Tongue (tissue), 2 donors: ENCODE measurements around the gene POLA2. TPM values are rescaled to one million over a fixed set of nuclear protein-coding genes. Genes with fewer than 3 reads are reported as not detected.
A peak's percentile ranks its signal among the peaks of the same experiment; 100 is the strongest.

ENCODE experiments used
- DNase-seq: peaks from one replicate; pipeline ENCODE4 v3.0.0-alpha.2; 2015
- total RNA-seq: library from RNA; depleted of rRNA; stranded (reverse); fragments of >200 nt; gene quantifications from one replicate; pipeline ENCODE4 v1.2.3, GENCODE V29; 2014

Gene POLA2
- total RNA-seq, 1 donor from 2014 or later, result 10.3 TPM

- DNase-seq, result no peak
Observed at GRCh38 chr11:65286686-65287085, 24.9 kb downstream of the POLA2 start.

- no peak for DNase-seq
Observed at GRCh38 chr11:65287601-65288000, 25.8 kb downstream of the POLA2 start.

- DNase-seq, result peak; percentile 93
Observed at GRCh38 chr11:65288706-65289536, 27.2 kb downstream of the POLA2 start.

- DNase-seq, result peak; percentile 96
Observed at GRCh38 chr11:65290448-65291165, 28.8 kb downstream of the POLA2 start.

- peak; percentile 12 for DNase-seq
Observed at GRCh38 chr11:65291613-65292012, 29.9 kb downstream of the POLA2 start.

- DNase-seq, result no peak
Observed at GRCh38 chr11:65292890-65293289, 31.1 kb downstream of the POLA2 start.

- DNase-seq, result peak; percentile 94
Observed at GRCh38 chr11:65293909-65294381, 32.2 kb downstream of the POLA2 start.

GRCh38 chr11:65295001-65295400 lies 33.2 kb downstream of the POLA2 start:
- peak; percentile 47 for DNase-seq

GRCh38 chr11:65295571-65296341 lies 34.0 kb downstream of the POLA2 start:
- no peak for DNase-seq

GRCh38 chr11:65297026-65297672 lies 35.4 kb downstream of the POLA2 start:
- DNase-seq, result peak; percentile 54

- DNase-seq, result peak; percentile 96
Observed at GRCh38 chr11:65298131-65298535, 36.4 kb downstream of the POLA2 start.

- peak; percentile 88 for DNase-seq
Observed at GRCh38 chr11:65298655-65299179, 37.0 kb downstream of the POLA2 start.

GRCh38 chr11:65300621-65301275 lies 39.0 kb downstream of the POLA2 start:
- DNase-seq, result peak; percentile 67

GRCh38 chr11:65301491-65302329 lies 39.9 kb downstream of the POLA2 start:
- DNase-seq, result peak; percentile 92

GRCh38 chr11:65303555-65303954 lies 41.8 kb downstream of the POLA2 start:
- no peak for DNase-seq

GRCh38 chr11:65304110-65304509 lies 42.3 kb downstream of the POLA2 start:
- DNase-seq, result no peak

GRCh38 chr11:65304613-65305012 lies 42.9 kb downstream of the POLA2 start:
- no peak for DNase-seq

- DNase-seq, result peak; percentile 83
Observed at GRCh38 chr11:65305501-65306268, 43.9 kb downstream of the POLA2 start.
